H1 (cell line): ENCODE data around the gene PLCB3. TPM values are rescaled to one million over a fixed set of nuclear protein-coding genes. Genes with fewer than 3 reads are reported as not detected.

ENCODE experiments used
- CTCF ChIA-PET: fragments of 300-600 bp; sonication (Branson Sonifier 250); formaldehyde crosslinking; loops from one replicate; lab custom pipeline; 2021; ENCODE audit not compliant: partially characterized antibody; lab: Charles Lee
- POLR2A ChIA-PET: fragments of 300-600 bp; sonication (Branson Sonifier 250); formaldehyde crosslinking; loops from one replicate; lab custom pipeline; 2021; ENCODE audit warnings: inconsistent platforms; ENCODE audit not compliant: partially characterized antibody; lab: Charles Lee
- DNase-seq, 2 experiments: peaks; one replicate each; pipeline versions ENCODE4 v3.0.0 to v3.0.0-alpha.2; 2010 to 2022; ENCODE audit warnings: low spot score in 2 of 2, low read depth in 1 of 2, mixed read lengths in 1 of 2
- FAIRE-seq: peaks from 2 replicates; lab custom pipeline; 2011; peaks lifted over from hg19 to GRCh38; lab: Jason Lieb, UNC
- H2AFZ ChIP-seq: 2 replicates; pipeline ENCODE4 v1.8.1; 2012; ENCODE audit warnings: low read length, inconsistent platforms
- H2AK5ac ChIP-seq: 2 replicates; pipeline ENCODE4 v1.6.1; 2013; ENCODE audit warnings: low read depth, low read length
- H2BK120ac ChIP-seq: replicated peaks from 2 replicates; pipeline ENCODE3; 2013; ENCODE audit warnings: low read depth, low read length, inconsistent platforms
- H2BK12ac ChIP-seq: 2 replicates; pipeline ENCODE4 v1.6.1; 2013; ENCODE audit warnings: low read depth, low read length
- H2BK15ac ChIP-seq: 2 replicates; pipeline ENCODE4 v1.6.1; 2013; ENCODE audit warnings: low read length
- H2BK20ac ChIP-seq: 2 replicates; pipeline ENCODE4 v1.6.1; 2013; ENCODE audit warnings: low read length
- H2BK5ac ChIP-seq: 2 replicates; pipeline ENCODE4 v1.6.1; 2013; ENCODE audit warnings: low read depth, low read length
- H3K14ac ChIP-seq: 2 replicates; pipeline ENCODE4 v1.6.1; 2013; ENCODE audit warnings: inconsistent platforms; ENCODE audit not compliant: insufficient read length
- H3K18ac ChIP-seq: 2 replicates; pipeline ENCODE4 v1.6.1; 2013; ENCODE audit warnings: low read length; ENCODE audit errors: extremely low read depth
- H3K23ac ChIP-seq: 2 replicates; pipeline ENCODE4 v1.6.1; 2013; ENCODE audit warnings: inconsistent platforms; ENCODE audit not compliant: insufficient read length
- H3K23me2 ChIP-seq: 2 replicates; pipeline ENCODE4 v1.6.1; 2013; ENCODE audit warnings: low read depth, low read length
- H3K27ac ChIP-seq: 2 replicates; pipeline ENCODE4 v1.6.1; 2011; ENCODE audit warnings: low read depth, low read length, inconsistent platforms
- H3K27me3 ChIP-seq, 4 experiments: replicated peaks in 1 of 4; 1 replicate in 1 of 4; 2 replicates in 3 of 4; pipeline versions ENCODE4 v1.6.1 to v1.8.1; 2011 to 2013; ENCODE audit warnings: low read length in 3 of 4, mild to moderate bottlenecking in 3 of 4, inconsistent platforms in 2 of 4, mixed read lengths in 2 of 4, moderate library complexity in 1 of 4; ENCODE audit not compliant: control insufficient read depth in 3 of 4, insufficient read depth in 3 of 4; ENCODE audit errors: extremely low read depth in 1 of 4
- H3K36me3 ChIP-seq, 4 experiments: 2 replicates each; pipeline versions ENCODE4 v1.6.1 to v1.8.1; 2011 to 2013; ENCODE audit warnings: mild to moderate bottlenecking in 4 of 4, low read length in 3 of 4, moderate library complexity in 2 of 4, control low read depth in 1 of 4, inconsistent platforms in 1 of 4; ENCODE audit not compliant: insufficient read depth in 4 of 4, control insufficient read depth in 2 of 4
- H3K4ac ChIP-seq: replicated peaks from 2 replicates; pipeline ENCODE3; 2013; ENCODE audit warnings: low read length, low read depth, mixed read lengths, inconsistent platforms; ENCODE audit not compliant: insufficient read length
- H3K4me1 ChIP-seq, 4 experiments: replicated peaks in 1 of 4; 1 replicate in 1 of 4; 2 replicates in 3 of 4; pipeline versions ENCODE4 v1.6.1 to v1.8.1; 2011 to 2013; ENCODE audit warnings: low read length in 3 of 4, inconsistent platforms in 2 of 4, mixed read lengths in 1 of 4; ENCODE audit not compliant: insufficient read depth in 4 of 4, control insufficient read depth in 3 of 4
- H3K4me2 ChIP-seq, 2 experiments: 2 replicates each; pipeline versions ENCODE4 v1.6.1 to v1.8.1; 2011 to 2013; ENCODE audit warnings: low read depth in 2 of 2, low read length in 2 of 2, control low read depth in 1 of 2, inconsistent platforms in 1 of 2, mild to moderate bottlenecking in 1 of 2; ENCODE audit not compliant: insufficient read depth in 1 of 2
- H3K4me3 ChIP-seq, 4 experiments: fragments of 200-600, 300-600 bp in 1 of 4; sonication (generic), shearing (Covaris generic), sonication (Bioruptor Twin) in 1 of 4; 2 replicates each; pipeline versions ENCODE4 v1.5.1 to v1.8.1; 2011 to 2016; ENCODE audit warnings: low read length in 4 of 4, low read depth in 3 of 4, control low read depth in 2 of 4, inconsistent platforms in 2 of 4, mild to moderate bottlenecking in 2 of 4, mixed read lengths in 1 of 4, moderate library complexity in 1 of 4; ENCODE audit not compliant: insufficient read depth in 2 of 4; ENCODE audit errors: extremely low read depth in 1 of 4
- H3K56ac ChIP-seq: replicated peaks from 2 replicates; pipeline ENCODE3; 2013; ENCODE audit warnings: low read depth, mild to moderate bottlenecking, mixed read lengths, low read length, inconsistent platforms; ENCODE audit not compliant: insufficient read length
- H3K79me1 ChIP-seq: 2 replicates; pipeline ENCODE4 v1.6.1; 2013; ENCODE audit warnings: low read depth, low read length, control low read depth
- H3K79me2 ChIP-seq, 2 experiments: 2 replicates each; pipeline versions ENCODE4 v1.6.1 to v1.8.1; 2012 to 2013; ENCODE audit warnings: low read length in 2 of 2, mild to moderate bottlenecking in 2 of 2, inconsistent platforms in 1 of 2; ENCODE audit not compliant: insufficient read depth in 2 of 2, control insufficient read depth in 1 of 2
- H3K9ac ChIP-seq, 4 experiments: replicated peaks in 1 of 4; 1 replicate in 1 of 4; 2 replicates in 3 of 4; pipeline versions ENCODE4 v1.6.1 to v1.8.1; 2011 to 2013; ENCODE audit warnings: low read depth in 3 of 4, low read length in 3 of 4, control low read depth in 2 of 4, mild to moderate bottlenecking in 2 of 4, moderate library complexity in 2 of 4, inconsistent platforms in 1 of 4; ENCODE audit errors: extremely low read depth in 1 of 4
- H3K9me3 ChIP-seq, 2 experiments: 2 replicates each; pipeline versions ENCODE4 v1.6.1 to v1.8.1; 2012 to 2013; ENCODE audit warnings: mild to moderate bottlenecking in 2 of 2, moderate library complexity in 2 of 2, control low read depth in 1 of 2, inconsistent platforms in 1 of 2, low read depth in 1 of 2, low read length in 1 of 2, mixed read lengths in 1 of 2; ENCODE audit not compliant: insufficient read depth in 2 of 2
- H4K20me1 ChIP-seq, 2 experiments: replicated peaks in 1 of 2; 2 replicates each; pipeline versions ENCODE3 to v1.8.1; 2011 to 2013; ENCODE audit warnings: inconsistent platforms in 2 of 2, low read length in 2 of 2, mild to moderate bottlenecking in 1 of 2; ENCODE audit not compliant: insufficient read depth in 2 of 2, control insufficient read depth in 1 of 2
- H4K5ac ChIP-seq: 2 replicates; pipeline ENCODE4 v1.6.1; 2013; ENCODE audit warnings: low read length, low read depth, mixed read lengths, inconsistent platforms; ENCODE audit not compliant: insufficient read length
- H4K8ac ChIP-seq: 2 replicates; pipeline ENCODE4 v1.8.0; 2013; ENCODE audit warnings: mild to moderate bottlenecking, moderate library complexity, low read length, inconsistent platforms; ENCODE audit not compliant: insufficient read depth; ENCODE audit errors: extremely low read depth
- H4K91ac ChIP-seq: replicated peaks from 2 replicates; pipeline ENCODE3; 2013; ENCODE audit warnings: low read length, mixed read lengths, inconsistent platforms; ENCODE audit not compliant: insufficient read length
- ASH2L ChIP-seq: fragments of 200-600, 300-600 bp; sonication (generic); IDR thresholded peaks from one replicate; pipeline ENCODE4 v1.7.1; 2017; ENCODE audit warnings: low read length
- CTCF ChIP-seq, 3 experiments: IDR thresholded peaks; 1 replicate in 2 of 3; 2 replicates in 1 of 3; pipeline versions ENCODE4 v1.5.1 to v1.6.1; 2011; ENCODE audit warnings: low read length in 3 of 3, mild to moderate bottlenecking in 3 of 3, inconsistent platforms in 2 of 3, low read depth in 1 of 3, moderate library complexity in 1 of 3; ENCODE audit not compliant: insufficient read depth in 1 of 3; ENCODE audit errors: control extremely low read depth in 1 of 3
- JUN ChIP-seq: IDR thresholded peaks from 2 replicates; pipeline ENCODE4 v1.6.1; 2011; ENCODE audit warnings: low read depth, mild to moderate bottlenecking, improper control_type of control experiment, low read length
- KDM4A ChIP-seq: IDR thresholded peaks from one replicate; pipeline ENCODE4 v1.7.1; 2012; ENCODE audit warnings: low read depth, mild to moderate bottlenecking, moderate library complexity, low read length, inconsistent platforms; ENCODE audit not compliant: severe bottlenecking
- POLR2AphosphoS5 ChIP-seq: IDR thresholded peaks from 2 replicates; pipeline ENCODE4 v1.6.1; 2011; ENCODE audit warnings: low read depth, low read length
- RAD21 ChIP-seq, 2 experiments: IDR thresholded peaks in 1 of 2; conservative IDR thresholded peaks in 1 of 2; 2 replicates each; pipeline ENCODE4 v1.6.1; 2011; ENCODE audit warnings: low read depth in 2 of 2, low read length in 2 of 2, improper control_type of control experiment in 1 of 2, inconsistent platforms in 1 of 2, mild to moderate bottlenecking in 1 of 2, moderate library complexity in 1 of 2
- TBP ChIP-seq: IDR thresholded peaks from 2 replicates; pipeline ENCODE4 v1.6.1; 2011; ENCODE audit warnings: low read depth, low read length, improper control_type of control experiment
- TCF12 ChIP-seq: IDR thresholded peaks from 2 replicates; pipeline ENCODE4 v1.6.1; 2011; ENCODE audit warnings: low read depth, mild to moderate bottlenecking, low read length
- WGBS, 2 experiments: shearing (Covaris generic) in 1 of 2; methylation state at CpG; one replicate each; pipeline versions ENCODE4 v1.1.6 to v1.1.7; 2013 to 2015; ENCODE audit warnings: low lambda C conversion rate in 2 of 2, mixed read lengths in 2 of 2, inconsistent platforms in 1 of 2, low coverage in 1 of 2, missing lambda C conversion rate in 1 of 2; ENCODE audit not compliant: insufficient replicate concordance in 2 of 2, insufficient coverage in 1 of 2, insufficient read length in 1 of 2; ENCODE audit errors: extremely low coverage in 1 of 2, missing lambda C conversion rate in 1 of 2; 5-methylcytosine and 5-hydroxymethylcytosine counted together
- polyA plus RNA-seq, 7 experiments: library from polyadenylated mRNA; depleted of rRNA in 3 of 7; stranded (reverse) in 5 of 7; unstranded in 2 of 7; fragments of >200 nt in 5 of 7; fragments of 200-250 nt in 2 of 7; gene quantifications; 1 replicate in 5 of 7; 2 replicates in 1 of 7; 4 replicates in 1 of 7; pipeline versions ENCODE4 v1.2.1 to v1.2.3, GENCODE V29; 2011 to 2013; ENCODE audit warnings: missing spikeins in 2 of 7, mixed read lengths in 2 of 7
- total RNA-seq: library from RNA; stranded (reverse); fragmentation: NEBNext Ultra II Directional; extraction: Animal tissue kit (Norgen Biotek cat#: 25700); gene quantifications from 2 replicates; pipeline ENCODE4 v1.2.1, GENCODE V29; 2021

PLCB3 gene
- total and polyA plus RNA-seq, 2 of the 8 experiments (the other 6 are each of a cell fraction or from before 2014, with no cell fraction given) = 47.2 to 104 TPM

- Histone ChIP-seq H3K79me1 (no peaks in the 10 kb centered on the region; the same call in 1 of the 2 replicates), H2BK120ac (no peak overlapping the region), H3K23me2 (peaks cover 4% of the 10 kb centered on the region), H3K18ac (no peak overlapping the region; the same call in 1 of the 2 replicates), H2BK20ac (no peak overlapping the region), H3K4ac (peak overlapping the region; percentile 60), H3K4me3 (peak overlapping the region; percentile 70 to 82 (median 80)), H3K4me2 (peak overlapping the region; percentile 80 to 86), H2BK15ac (0 out of 2 replicates have a peak overlapping the region, but pooled peaks have one; percentile 20), H3K9ac (peak overlapping the region in 2 of 4 experiments; percentile 72 to 74; a peak in 3 of 7 replicates), H2AK5ac (no peak overlapping the region), H4K5ac (no peak overlapping the region), H3K23ac (no peak overlapping the region), H2BK12ac (no peak overlapping the region), H2BK5ac (peak overlapping the region; percentile 81; the same call in 1 of the 2 replicates), H4K91ac (no peak overlapping the region), H3K27me3 (no peaks in the 10 kb centered on the region), H3K27ac (peak overlapping the region; percentile 13; the same call in 1 of the 2 replicates), H2AFZ (no peak overlapping the region), H4K20me1 (peaks cover 4 to 5% of the 10 kb centered on the region in 2 experiments), H3K36me3 (peaks cover 9 to 32% (median 15%) of the 10 kb centered on the region in 4 experiments), H3K14ac (no peak overlapping the region), H3K56ac (no peak overlapping the region), H3K79me2 (0 out of 4 replicates have a peak, but pooled peaks cover 0 to 4% of the 10 kb centered on the region in 2 experiments), H4K8ac (no peak overlapping the region), H3K9me3 (no peaks in the 10 kb centered on the region), H3K4me1 (peaks cover 0 to 11% (median 5%) of the 10 kb centered on the region in 4 experiments; a peak in 5 of 7 replicates)
- POLR2A ChIA-PET = interaction anchor here (0.7 to 11.9 kb wide), 18 partner anchors 9 to 1417 kb away, joined by 3 to 352 read pairs (median 7); partner anchors contain the start of genes BAD, ESRRA, FERMT3 and FKBP2
- FAIRE-seq (no peak), DNase-seq (no peak)
- TF ChIP-seq TBP = no peak
- no peak for TF ChIP-seq ASH2L
- TF ChIP-seq TCF12 = no peak
- TF ChIP-seq CTCF (IDR thresholded peaks at IDR 0.05; ENCODE audit: control extremely low read depth in 1 of 3, insufficient read depth in 1 of 3, low read depth in 1 of 3, low read length in 3 of 3) = no peak
- TF ChIP-seq JUN = no peak
- peak; percentile 52 for TF ChIP-seq POLR2AphosphoS5
- TF ChIP-seq KDM4A = no peak
- no peak for TF ChIP-seq RAD21 (IDR thresholded peaks at IDR 0.05 in 1 of 2, conservative IDR thresholded peaks at IDR 0.05 in 1 of 2; ENCODE audit: low read depth in 2 of 2, low read length in 2 of 2)
- CTCF ChIA-PET = interaction anchor here (0.5 to 13.7 kb wide), 17 partner anchors 12 to 1880 kb away, joined by 3 to 168 read pairs (median 4); partner anchors contain the start of genes BAD, CATSPERZ, ESRRA and NUDT22
- WGBS, 2 experiments = 92% methylated on average over 22 of the region's 23 CpGs; no CpG with 5 or more reads in 1 of the 2 experiments
Observed at GRCh38 chr11:64268025-64268892, 16.9 kb downstream of the PLCB3 start.
